ENCODE measurements around the gene PGLYRP1.

The PGLYRP1 gene

GRCh38 chr19:46031781-46032596 is 9.1 kb upstream of the PGLYRP1 start:
- no peak for DNase-seq

GRCh38 chr19:46030812-46031550 is 8.1 kb upstream of the PGLYRP1 start:
- no peak for DNase-seq

GRCh38 chr19:46025835-46026234 is 3.0 kb upstream of the PGLYRP1 start:
- no peak for DNase-seq

GRCh38 chr19:46023311-46023779 is 492 bp upstream of the PGLYRP1 start:
- DNase-seq = no peak

GRCh38 chr19:46022061-46022430 is 807 bp downstream of the PGLYRP1 start:
- no peak for DNase-seq

- no peak for DNase-seq
Observed at GRCh38 chr19:46021531-46022041, 1.3 kb downstream of the PGLYRP1 start.

- no peak for DNase-seq
Observed at GRCh38 chr19:46020819-46021125, 2.1 kb downstream of the PGLYRP1 start.

- DNase-seq = no peak
Observed at GRCh38 chr19:46019270-46019669, 3.6 kb downstream of the PGLYRP1 start.

- no peak for DNase-seq
Observed at GRCh38 chr19:46018729-46019251, 4.1 kb downstream of the PGLYRP1 start.

GRCh38 chr19:46017874-46018675 is 4.8 kb downstream of the PGLYRP1 start:
- no peak for DNase-seq

GRCh38 chr19:46017095-46017429 is 5.8 kb downstream of the PGLYRP1 start:
- DNase-seq = no peak

GRCh38 chr19:46016426-46017094 is 6.3 kb downstream of the PGLYRP1 start:
- peak; percentile 81 for DNase-seq

GRCh38 chr19:46015687-46016425 is 7.0 kb downstream of the PGLYRP1 start:
- DNase-seq = peak; percentile 17

- DNase-seq = peak; percentile 68
Observed at GRCh38 chr19:46014941-46015686, 7.7 kb downstream of the PGLYRP1 start.

- DNase-seq = no peak
Observed at GRCh38 chr19:46014534-46014933, 8.3 kb downstream of the PGLYRP1 start.

GRCh38 chr19:46009530-46010510 is 13.0 kb downstream of the PGLYRP1 start:
- DNase-seq = peak; percentile 42

- DNase-seq = no peak
Observed at GRCh38 chr19:46006411-46006810, 16.4 kb downstream of the PGLYRP1 start.

- DNase-seq = no peak
Observed at GRCh38 chr19:46002678-46003275, 20.1 kb downstream of the PGLYRP1 start.

- peak; percentile 71 for DNase-seq
Observed at GRCh38 chr19:46000491-46001246, 22.2 kb downstream of the PGLYRP1 start.
